Activated gamma-delta T cell treated with anti-CD3 and anti-CD28 coated beads, Interleukin-2, amount 50 U/mL, for 16 hours (primary cell): ENCODE measurements around the gene CHST6.
"Not testable (repeated sequence)": the region's sequence is repeated elsewhere in the genome, so short reads cannot be mapped to it uniquely, and the experiment has no call there.

ENCODE experiments used
- DNase-seq: peaks from one replicate; pipeline ENCODE4 v3.0.0-alpha.2; 2020; ENCODE audit warnings: low read depth

The CHST6 gene

GRCh38 chr16:75475420-75475847, 19.8 kb downstream of the CHST6 start:
- DNase-seq = no peak

- no peak for DNase-seq
Measured at GRCh38 chr16:75472908-75473877, 22.0 kb downstream of the CHST6 start.

- DNase-seq = no peak
Measured at GRCh38 chr16:75471723-75472633, 23.3 kb downstream of the CHST6 start.

- no peak for DNase-seq
Measured at GRCh38 chr16:75466760-75467159, 28.5 kb downstream of the CHST6 start.

GRCh38 chr16:75464122-75464918, 30.9 kb downstream of the CHST6 start, which contains the start of gene TMEM170A:
TMEM170A (minus strand) TSS chr16:75464689; CDS start chr16:75464600, 89 bp downstream.
- DNase-seq = peak; percentile 98

GRCh38 chr16:75463389-75464121, 31.7 kb downstream of the CHST6 start:
- DNase-seq = peak; percentile 2

- DNase-seq = no peak
Measured at GRCh38 chr16:75462806-75463205, 32.4 kb downstream of the CHST6 start.

- DNase-seq = no peak
Measured at GRCh38 chr16:75461575-75461974, 33.7 kb downstream of the CHST6 start.

- no peak for DNase-seq
Measured at GRCh38 chr16:75460446-75460845, 34.8 kb downstream of the CHST6 start.

GRCh38 chr16:75459691-75460090, 35.5 kb downstream of the CHST6 start:
- no peak for DNase-seq

- DNase-seq = no peak
Measured at GRCh38 chr16:75458439-75458838, 36.8 kb downstream of the CHST6 start.

- no peak for DNase-seq
Measured at GRCh38 chr16:75458029-75458428, 37.2 kb downstream of the CHST6 start.

- no peak for DNase-seq
Measured at GRCh38 chr16:75457485-75458021, 37.7 kb downstream of the CHST6 start.

GRCh38 chr16:75456971-75457370, 38.3 kb downstream of the CHST6 start:
- DNase-seq = no peak

GRCh38 chr16:75456486-75456885, 38.8 kb downstream of the CHST6 start:
- not testable (repeated sequence) for DNase-seq

GRCh38 chr16:75455677-75456076, 39.6 kb downstream of the CHST6 start:
- DNase-seq = no peak

- DNase-seq = no peak
Measured at GRCh38 chr16:75452464-75453190, 42.6 kb downstream of the CHST6 start.

- no peak for DNase-seq
Measured at GRCh38 chr16:75446416-75446815, 48.8 kb downstream of the CHST6 start.

- no peak for DNase-seq
Measured at GRCh38 chr16:75445298-75445697, 49.9 kb downstream of the CHST6 start.

- DNase-seq = no peak
Measured at GRCh38 chr16:75443298-75443697, 51.9 kb downstream of the CHST6 start.
